Natural killer cell (primary cell): ENCODE measurements around the gene FMC1. TPM values are rescaled to one million over a fixed set of nuclear protein-coding genes. Genes with fewer than 3 reads are reported as not detected.

ENCODE experiments used
- ATAC-seq, 3 donors: fragments of 150-1000 bp in 2 of 3; fragments of 200-7000 bp in 1 of 3; cut with Tn5 transposase; 1 replicate in 1 of 3; 2 replicates in 2 of 3; pipeline ENCODE4 v1.10.0; 2021; ENCODE audit warnings: mild to moderate bottlenecking in 2 of 3, moderate library complexity in 2 of 3
- DNase-seq, 2 donors: peaks; one replicate each; pipeline versions ENCODE4 v3.0.0 to v3.0.0-alpha.2; 2013 to 2021; ENCODE audit warnings: mixed read lengths in 1 of 2
- H3K27ac ChIP-seq: one replicate; pipeline ENCODE4 v1.5.1; 2013; ENCODE audit warnings: mild to moderate bottlenecking, low read length
- H3K27me3 ChIP-seq: one replicate; pipeline ENCODE4 v1.6.1; 2013; ENCODE audit warnings: low read length; ENCODE audit not compliant: control insufficient read depth, insufficient read depth
- H3K36me3 ChIP-seq: one replicate; pipeline ENCODE4 v1.6.1; 2013; ENCODE audit warnings: low read length; ENCODE audit not compliant: control insufficient read depth, insufficient read depth
- H3K4me1 ChIP-seq: one replicate; pipeline ENCODE4 v1.6.1; 2013; ENCODE audit warnings: low read length; ENCODE audit not compliant: control insufficient read depth, insufficient read depth
- H3K4me3 ChIP-seq: one replicate; pipeline ENCODE4 v1.5.1; 2013; ENCODE audit warnings: low read length
- H3K9me3 ChIP-seq: one replicate; pipeline ENCODE4 v1.6.1; 2013; ENCODE audit warnings: low read length; ENCODE audit not compliant: control insufficient read depth, insufficient read depth
- H3K27ac Mint-ChIP-seq, 2 donors: one replicate each; pipeline ENCODE4 v1.8.0; 2022; ENCODE audit warnings: mild to moderate bottlenecking in 2 of 2, mixed read lengths in 2 of 2, moderate library complexity in 1 of 2
- H3K27me3 Mint-ChIP-seq, 2 donors: one replicate each; pipeline ENCODE4 v1.8.0; 2022; ENCODE audit warnings: low read depth in 2 of 2, mixed read lengths in 2 of 2
- H3K36me3 Mint-ChIP-seq: one replicate; pipeline ENCODE4 v1.8.0; 2022; ENCODE audit warnings: mixed read lengths
- H3K4me1 Mint-ChIP-seq, 2 donors: one replicate each; pipeline ENCODE4 v1.8.0; 2022; ENCODE audit warnings: mixed read lengths in 2 of 2
- H3K4me3 Mint-ChIP-seq: one replicate; pipeline ENCODE4 v1.8.0; 2022; ENCODE audit warnings: mild to moderate bottlenecking, moderate library complexity, mixed read lengths
- H3K9me3 Mint-ChIP-seq, 2 donors: one replicate each; pipeline ENCODE4 v1.8.0; 2022; ENCODE audit warnings: mixed read lengths in 2 of 2
- WGBS: methylation state at CpG from one replicate; pipeline ENCODE4 v1.1.7; 2013; ENCODE audit warnings: missing lambda C conversion rate; ENCODE audit not compliant: insufficient coverage; 5-methylcytosine and 5-hydroxymethylcytosine counted together
- intact Hi-C: fragments of 100-400 bp; cut with micrococcal nuclease; formaldehyde crosslinking; loops from one replicate; pipeline ENCODE4 v1.14.2; 2022
- total RNA-seq, 4 donors: library from RNA; stranded (reverse); fragments of 120-200 nt in 1 of 4; gene quantifications; one replicate each; pipeline versions ENCODE4 v1.2.3 to v1.2.4, GENCODE V29; 2013 to 2022
- TF ChIP-seq, protein P1 (sequence below): fragments of 200-600 bp; IDR thresholded peaks from one replicate; pipeline ENCODE4 v1.8.0; 2022; ENCODE audit warnings: antibody characterized with exemption

Gene FMC1
- total RNA-seq, 3 donors from 2014 or later (not counting 1 experiment from before 2014, with no cell fraction given), result 5.1 to 7.2 (median 6.9) TPM

- no peaks in the 10 kb centered on the region for H3K9me3 ChIP-seq
- Mint-ChIP-seq H3K4me3 (no peak overlapping the region), H3K36me3 (peaks cover 9% of the 10 kb centered on the region), H3K27ac (no peak overlapping the region), H3K27me3 (no peaks in the 10 kb centered on the region), H3K9me3 (no peaks in the 10 kb centered on the region), H3K4me1 (no peaks in the 10 kb centered on the region)
- DNase-seq (no peak), ATAC-seq (no peak)
- peaks cover 21% of the 10 kb centered on the region for H3K36me3 ChIP-seq
- 95% methylated on average over 3 of the region's 4 CpGs for WGBS
- TF ChIP-seq, protein P1, sequence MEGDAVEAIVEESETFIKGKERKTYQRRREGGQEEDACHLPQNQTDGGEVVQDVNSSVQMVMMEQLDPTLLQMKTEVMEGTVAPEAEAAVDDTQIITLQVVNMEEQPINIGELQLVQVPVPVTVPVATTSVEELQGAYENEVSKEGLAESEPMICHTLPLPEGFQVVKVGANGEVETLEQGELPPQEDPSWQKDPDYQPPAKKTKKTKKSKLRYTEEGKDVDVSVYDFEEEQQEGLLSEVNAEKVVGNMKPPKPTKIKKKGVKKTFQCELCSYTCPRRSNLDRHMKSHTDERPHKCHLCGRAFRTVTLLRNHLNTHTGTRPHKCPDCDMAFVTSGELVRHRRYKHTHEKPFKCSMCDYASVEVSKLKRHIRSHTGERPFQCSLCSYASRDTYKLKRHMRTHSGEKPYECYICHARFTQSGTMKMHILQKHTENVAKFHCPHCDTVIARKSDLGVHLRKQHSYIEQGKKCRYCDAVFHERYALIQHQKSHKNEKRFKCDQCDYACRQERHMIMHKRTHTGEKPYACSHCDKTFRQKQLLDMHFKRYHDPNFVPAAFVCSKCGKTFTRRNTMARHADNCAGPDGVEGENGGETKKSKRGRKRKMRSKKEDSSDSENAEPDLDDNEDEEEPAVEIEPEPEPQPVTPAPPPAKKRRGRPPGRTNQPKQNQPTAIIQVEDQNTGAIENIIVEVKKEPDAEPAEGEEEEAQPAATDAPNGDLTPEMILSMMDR, result no peak
- intact Hi-C loops, result no loop called here
- H3K4me1 ChIP-seq, result no peaks in the 10 kb centered on the region
- no peak overlapping the region for H3K4me3 ChIP-seq
- H3K27ac ChIP-seq, result no peak overlapping the region
- H3K27me3 ChIP-seq, result no peaks in the 10 kb centered on the region
Observed at GRCh38 chr7:139294241-139294640, 46.9 kb upstream of the FMC1 start.

DNA sequence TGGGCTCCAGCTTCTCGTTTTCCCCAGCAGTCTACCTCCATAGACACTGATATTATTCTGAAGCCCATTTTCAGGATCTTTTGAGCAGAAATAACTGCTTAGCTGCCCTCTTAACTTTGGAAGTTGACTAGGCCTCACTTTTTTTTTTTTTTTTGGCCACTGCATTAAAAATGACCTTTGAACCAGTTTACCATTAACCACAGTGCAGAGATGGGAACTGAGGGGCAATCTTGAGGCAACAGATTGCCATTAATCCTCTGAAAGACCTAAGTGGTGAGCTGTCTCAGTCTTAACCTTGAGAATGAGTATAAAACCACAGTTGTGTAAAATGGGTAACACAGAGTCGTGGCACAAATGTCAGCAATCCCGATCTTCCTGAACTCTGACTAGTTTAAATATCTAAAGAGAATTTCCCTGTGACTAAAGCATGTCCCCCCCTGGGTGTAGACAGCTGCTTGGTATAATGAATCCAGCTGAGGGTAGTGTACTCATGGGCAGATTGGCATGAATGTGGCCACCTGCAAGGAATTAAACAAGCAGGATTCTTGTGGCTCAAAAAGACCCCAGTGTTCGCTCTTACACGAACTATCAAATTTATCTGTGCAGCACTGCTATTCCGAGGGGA is 46.1 kb upstream of the FMC1 start:
- Mint-ChIP-seq H3K27ac (no peak overlapping the region), H3K27me3 (no peaks in the 10 kb centered on the region), H3K4me3 (no peak overlapping the region), H3K36me3 (peaks cover 9% of the 10 kb centered on the region), H3K4me1 (no peaks in the 10 kb centered on the region), H3K9me3 (no peaks in the 10 kb centered on the region)
- 91% methylated on average over 5 of the region's 6 CpGs for WGBS
- intact Hi-C loops, result no loop called here
- no peak for DNase-seq
- no peak overlapping the region for H3K4me3 ChIP-seq
- TF ChIP-seq, protein P1, result no peak
- H3K4me1 ChIP-seq, result no peaks in the 10 kb centered on the region
- no peak for ATAC-seq
- H3K9me3 ChIP-seq, result no peaks in the 10 kb centered on the region
- peaks cover 22% of the 10 kb centered on the region for H3K36me3 ChIP-seq
- H3K27ac ChIP-seq, result no peak overlapping the region
- no peaks in the 10 kb centered on the region for H3K27me3 ChIP-seq

DNA sequence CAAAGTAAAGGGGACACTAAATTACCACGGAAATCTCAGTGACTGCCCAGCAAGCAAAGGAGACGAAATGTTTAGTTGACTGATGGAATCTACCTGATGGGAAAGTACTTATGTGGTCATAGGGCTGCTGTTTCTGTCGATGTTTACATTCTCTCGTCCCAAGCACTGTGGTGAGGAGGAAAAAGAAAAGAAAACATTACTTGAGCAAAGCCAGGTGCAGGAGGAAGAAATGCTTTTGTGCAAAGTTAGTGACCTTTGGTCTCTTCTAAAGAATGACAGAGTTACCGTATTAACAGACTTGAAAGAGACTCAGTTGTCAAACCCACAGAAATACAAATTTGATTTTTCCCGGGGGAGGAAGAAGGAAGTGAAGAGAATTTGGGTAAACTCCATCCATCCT is 43.3 kb upstream of the FMC1 start:
- no peak overlapping the region for H3K4me3 ChIP-seq
- no peak overlapping the region for H3K27ac Mint-ChIP-seq
- H3K9me3 ChIP-seq, result no peaks in the 10 kb centered on the region
- TF ChIP-seq, protein P1, result no peak
- H3K36me3 ChIP-seq, result peaks cover 21% of the 10 kb centered on the region
- H3K4me1 Mint-ChIP-seq, result no peaks in the 10 kb centered on the region
- DNase-seq (no peak), ATAC-seq (no peak)
- H3K27me3 Mint-ChIP-seq, result no peaks in the 10 kb centered on the region
- no peaks in the 10 kb centered on the region for H3K27me3 ChIP-seq
- 87% methylated on average over 5 of the region's 6 CpGs for WGBS
- intact Hi-C loops, result no loop called here
- peaks cover 9% of the 10 kb centered on the region for H3K36me3 Mint-ChIP-seq
- H3K4me3 Mint-ChIP-seq, result no peak overlapping the region
- H3K4me1 ChIP-seq, result no peaks in the 10 kb centered on the region
- no peak overlapping the region for H3K27ac ChIP-seq
- no peaks in the 10 kb centered on the region for H3K9me3 Mint-ChIP-seq

DNA sequence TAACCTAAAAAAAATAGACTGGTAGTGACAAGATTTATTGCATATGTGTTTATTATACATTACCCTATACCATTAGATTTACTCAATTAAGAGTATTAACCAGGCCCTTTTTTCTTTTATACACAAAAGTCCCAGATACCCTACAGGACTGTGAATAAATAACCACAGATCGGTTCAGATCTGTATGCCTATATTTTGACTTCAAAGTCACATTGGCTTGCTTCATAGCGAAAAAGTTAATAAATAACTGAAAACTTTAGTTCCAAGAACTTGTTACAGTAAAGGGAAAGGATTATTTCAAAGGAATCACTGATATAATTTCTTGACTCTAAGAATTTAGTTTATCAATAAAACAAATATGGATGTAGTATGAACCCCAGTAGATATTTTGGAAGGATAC is 41.8 kb upstream of the FMC1 start:
- Histone ChIP-seq H3K36me3 (peaks cover 21% of the 10 kb centered on the region), H3K27me3 (no peaks in the 10 kb centered on the region), H3K27ac (no peak overlapping the region), H3K9me3 (no peaks in the 10 kb centered on the region), H3K4me1 (no peaks in the 10 kb centered on the region), H3K4me3 (no peak overlapping the region)
- TF ChIP-seq, protein P1, result no peak
- ATAC-seq, result no peak
- no peak overlapping the region for H3K27ac Mint-ChIP-seq
- H3K4me1 Mint-ChIP-seq, result no peaks in the 10 kb centered on the region
- peaks cover 9% of the 10 kb centered on the region for H3K36me3 Mint-ChIP-seq
- intact Hi-C loops, result no loop called here
- H3K27me3 Mint-ChIP-seq, result no peaks in the 10 kb centered on the region
- H3K4me3 Mint-ChIP-seq, result no peak overlapping the region
- DNase-seq, result no peak
- no peaks in the 10 kb centered on the region for H3K9me3 Mint-ChIP-seq
- 100% methylated on average over 1 of the region's 2 CpGs for WGBS
